ENCODE measurements around the gene GALP. TPM values are rescaled to one million over a fixed set of nuclear protein-coding genes. Genes with fewer than 3 reads are reported as not detected.
"Not testable (repeated sequence)": the region's sequence is repeated elsewhere in the genome, so short reads cannot be mapped to it uniquely, and the experiment has no call there.

Gene GALP
- total RNA-seq, 3 donors from 2014 or later (not counting 1 experiment from before 2014, with no cell fraction given), result not detected

GRCh38 chr19:56193981-56194640, 18.3 kb downstream of the GALP start:
- ATAC-seq (no peak), DNase-seq (no peak)
- no peaks in the 10 kb centered on the region for H3K36me3 ChIP-seq (ENCODE audit: control insufficient read depth, insufficient read depth, low read length)
- H3K4me3 ChIP-seq (ENCODE audit: low read length), result no peak overlapping the region
- WGBS (ENCODE audit: insufficient coverage), result 94% methylated on average over 12 of the region's 12 CpGs
- Mint-ChIP-seq H3K27me3 (ENCODE audit: low read depth in 2 of 2) (no peaks in the 10 kb centered on the region), H3K4me1 (no peaks in the 10 kb centered on the region), H3K4me3 (no peak overlapping the region), H3K9me3 (no peaks in the 10 kb centered on the region), H3K27ac (no peak overlapping the region), H3K36me3 (no peaks in the 10 kb centered on the region)
- H3K4me1 ChIP-seq (ENCODE audit: control insufficient read depth, insufficient read depth, low read length), result no peaks in the 10 kb centered on the region
- intact Hi-C loops (cut with micrococcal nuclease), result no loop called here
- no peaks in the 10 kb centered on the region for H3K27me3 ChIP-seq (ENCODE audit: control insufficient read depth, insufficient read depth, low read length)
- no peak overlapping the region for H3K27ac ChIP-seq (ENCODE audit: low read length)
- TF ChIP-seq, protein P1, sequence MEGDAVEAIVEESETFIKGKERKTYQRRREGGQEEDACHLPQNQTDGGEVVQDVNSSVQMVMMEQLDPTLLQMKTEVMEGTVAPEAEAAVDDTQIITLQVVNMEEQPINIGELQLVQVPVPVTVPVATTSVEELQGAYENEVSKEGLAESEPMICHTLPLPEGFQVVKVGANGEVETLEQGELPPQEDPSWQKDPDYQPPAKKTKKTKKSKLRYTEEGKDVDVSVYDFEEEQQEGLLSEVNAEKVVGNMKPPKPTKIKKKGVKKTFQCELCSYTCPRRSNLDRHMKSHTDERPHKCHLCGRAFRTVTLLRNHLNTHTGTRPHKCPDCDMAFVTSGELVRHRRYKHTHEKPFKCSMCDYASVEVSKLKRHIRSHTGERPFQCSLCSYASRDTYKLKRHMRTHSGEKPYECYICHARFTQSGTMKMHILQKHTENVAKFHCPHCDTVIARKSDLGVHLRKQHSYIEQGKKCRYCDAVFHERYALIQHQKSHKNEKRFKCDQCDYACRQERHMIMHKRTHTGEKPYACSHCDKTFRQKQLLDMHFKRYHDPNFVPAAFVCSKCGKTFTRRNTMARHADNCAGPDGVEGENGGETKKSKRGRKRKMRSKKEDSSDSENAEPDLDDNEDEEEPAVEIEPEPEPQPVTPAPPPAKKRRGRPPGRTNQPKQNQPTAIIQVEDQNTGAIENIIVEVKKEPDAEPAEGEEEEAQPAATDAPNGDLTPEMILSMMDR (IDR thresholded peaks at IDR 0.05), result no peak
- H3K9me3 ChIP-seq (ENCODE audit: control insufficient read depth, insufficient read depth, low read length), result no peaks in the 10 kb centered on the region

DNA sequence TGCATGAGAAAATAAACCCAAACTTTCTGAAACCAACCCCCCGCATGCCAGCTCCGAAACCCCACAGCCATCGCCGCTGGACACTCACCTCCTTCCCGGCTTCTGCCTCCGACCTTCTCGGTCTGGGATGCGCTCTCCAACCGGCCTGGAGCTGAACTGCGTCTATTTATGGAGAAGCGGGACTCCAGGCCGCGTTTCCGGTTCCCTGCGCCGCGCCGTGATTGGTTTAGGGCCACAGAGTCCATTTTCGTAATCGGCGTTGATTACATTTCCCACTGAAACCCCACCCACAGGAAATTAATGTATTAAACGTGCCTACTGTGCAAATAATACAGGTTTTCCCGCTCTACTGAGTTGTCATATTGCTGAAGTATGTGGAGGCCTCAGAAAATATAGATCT, 21.8 kb downstream of the GALP start, which contains the start of gene ZSCAN5B:
TSS of gene ZSCAN5B (minus strand) at position 138 of the 400 bp plus-strand sequence. CDS start 4,731 bp downstream, outside the sequence.
- WGBS (ENCODE audit: insufficient coverage), result 92% methylated on average over 23 of the region's 23 CpGs
- H3K27ac Mint-ChIP-seq; H3K36me3 ChIP-seq (ENCODE audit: control insufficient read depth, insufficient read depth, low read length); H3K27ac ChIP-seq (ENCODE audit: low read length); ATAC-seq; H3K36me3 Mint-ChIP-seq; DNase-seq; H3K4me3 Mint-ChIP-seq; H3K4me1 ChIP-seq (ENCODE audit: control insufficient read depth, insufficient read depth, low read length); H3K4me1 Mint-ChIP-seq; intact Hi-C loops (cut with micrococcal nuclease); H3K27me3 ChIP-seq (ENCODE audit: control insufficient read depth, insufficient read depth, low read length); H3K9me3 ChIP-seq (ENCODE audit: control insufficient read depth, insufficient read depth, low read length); H3K4me3 ChIP-seq (ENCODE audit: low read length); H3K9me3 Mint-ChIP-seq; H3K27me3 Mint-ChIP-seq (ENCODE audit: low read depth in 2 of 2): not testable (repeated sequence)

- Histone ChIP-seq H3K4me3 (ENCODE audit: low read length) (no peak overlapping the region), H3K36me3 (ENCODE audit: control insufficient read depth, insufficient read depth, low read length) (no peaks in the 10 kb centered on the region), H3K9me3 (ENCODE audit: control insufficient read depth, insufficient read depth, low read length) (no peaks in the 10 kb centered on the region), H3K27ac (ENCODE audit: low read length) (no peak overlapping the region), H3K27me3 (ENCODE audit: control insufficient read depth, insufficient read depth, low read length) (no peaks in the 10 kb centered on the region), H3K4me1 (ENCODE audit: control insufficient read depth, insufficient read depth, low read length) (no peaks in the 10 kb centered on the region)
- no peak overlapping the region for H3K4me3 Mint-ChIP-seq
- H3K4me1 Mint-ChIP-seq, result no peaks in the 10 kb centered on the region
- H3K9me3 Mint-ChIP-seq, result no peaks in the 10 kb centered on the region
- H3K36me3 Mint-ChIP-seq, result no peaks in the 10 kb centered on the region
- WGBS (ENCODE audit: insufficient coverage), result 69% methylated on average over 4 of the region's 7 CpGs
- ATAC-seq, result no peak
- TF ChIP-seq, protein P1 (IDR thresholded peaks at IDR 0.05), result no peak
- no peak for DNase-seq
- H3K27ac Mint-ChIP-seq, result no peak overlapping the region
- peaks cover 0 to 9% of the 10 kb centered on the region in 2 donors for H3K27me3 Mint-ChIP-seq (ENCODE audit: low read depth in 2 of 2)
- intact Hi-C loops (cut with micrococcal nuclease), result no loop called here
These were observed 23.9 kb downstream of the GALP start for GRCh38 chr19:56199687-56200086.

DNA sequence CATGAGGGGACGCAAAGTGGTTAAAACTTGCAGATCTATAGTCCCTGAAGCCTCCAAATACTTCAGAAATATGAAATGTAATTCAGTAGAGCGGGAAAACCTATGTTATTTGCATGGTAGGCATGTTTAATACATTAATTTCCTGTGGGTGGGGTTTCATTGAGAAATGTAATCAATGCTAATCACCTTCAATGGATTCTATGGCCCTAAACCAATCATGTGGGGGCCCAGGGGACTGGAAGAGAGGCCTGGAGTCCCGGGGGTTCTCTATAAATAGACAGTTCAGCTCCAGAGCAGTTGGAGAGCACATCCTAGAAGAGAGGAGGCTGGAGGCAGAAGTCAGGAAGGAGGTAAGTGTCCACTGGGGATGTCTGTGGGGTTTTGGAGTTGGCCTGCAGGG, 26.2 kb downstream of the GALP start, which contains the start of gene ZSCAN5C:
TSS of gene ZSCAN5C (plus strand) at position 301 of the 400 bp plus-strand sequence. CDS start 3,641 bp downstream, outside the sequence.
- ATAC-seq, result no peak

DNA sequence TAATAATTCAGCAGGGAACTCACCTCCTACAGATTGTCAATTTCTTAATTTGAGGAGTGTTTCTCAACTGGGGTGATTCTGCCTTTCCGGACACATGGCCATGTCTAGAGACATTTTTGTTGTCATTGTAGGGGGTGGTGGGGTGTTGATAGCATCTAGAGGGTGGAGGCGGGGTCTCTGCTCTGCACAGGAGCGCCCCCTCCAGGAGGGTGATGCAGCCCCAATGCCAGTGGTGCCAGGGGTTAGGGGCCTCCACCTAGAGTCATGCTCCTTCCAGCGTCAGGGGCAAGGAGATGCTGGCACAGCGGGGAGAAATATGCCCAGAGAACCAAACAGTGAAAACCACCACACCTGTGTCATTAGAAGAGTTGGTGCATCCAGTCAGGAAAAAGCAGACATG, 31.8 kb downstream of the GALP start:
- H3K4me1 ChIP-seq (ENCODE audit: control insufficient read depth, insufficient read depth, low read length); H3K36me3 ChIP-seq (ENCODE audit: control insufficient read depth, insufficient read depth, low read length); H3K27me3 Mint-ChIP-seq (ENCODE audit: low read depth in 2 of 2); H3K4me3 Mint-ChIP-seq; DNase-seq; intact Hi-C loops (cut with micrococcal nuclease); ATAC-seq; H3K27ac ChIP-seq (ENCODE audit: low read length); H3K4me3 ChIP-seq (ENCODE audit: low read length); H3K27me3 ChIP-seq (ENCODE audit: control insufficient read depth, insufficient read depth, low read length); H3K36me3 Mint-ChIP-seq; H3K4me1 Mint-ChIP-seq; H3K27ac Mint-ChIP-seq; H3K9me3 ChIP-seq (ENCODE audit: control insufficient read depth, insufficient read depth, low read length); H3K9me3 Mint-ChIP-seq: not testable (repeated sequence)
- 90% methylated on average over 3 of the region's 5 CpGs for WGBS (ENCODE audit: insufficient coverage)

More for the DNA sequence above, 26.2 kb downstream of the GALP start, which contains the start of gene ZSCAN5C:
- H3K36me3 ChIP-seq (ENCODE audit: control insufficient read depth, insufficient read depth, low read length), result no peaks in the 10 kb centered on the region
- intact Hi-C loops (cut with micrococcal nuclease), result no loop called here
- WGBS (ENCODE audit: insufficient coverage), result 79% methylated on average over 2 of the region's 3 CpGs
- DNase-seq, result no peak
- H3K27me3 ChIP-seq (ENCODE audit: control insufficient read depth, insufficient read depth, low read length), result no peaks in the 10 kb centered on the region
- peaks cover 0 to 12% of the 10 kb centered on the region in 2 donors for H3K27me3 Mint-ChIP-seq (ENCODE audit: low read depth in 2 of 2)
- H3K9me3 ChIP-seq (ENCODE audit: control insufficient read depth, insufficient read depth, low read length), result no peaks in the 10 kb centered on the region
- H3K4me3 ChIP-seq (ENCODE audit: low read length), result no peak within 1 kb of the TSS
- no peak within 1 kb of the TSS for H3K4me3 Mint-ChIP-seq
- H3K27ac Mint-ChIP-seq, result no peak within 1 kb of the TSS
- no peaks in the 10 kb centered on the region for H3K4me1 Mint-ChIP-seq
- no peaks in the 10 kb centered on the region for H3K36me3 Mint-ChIP-seq
- TF ChIP-seq, protein P1 (IDR thresholded peaks at IDR 0.05), result no peak
- H3K27ac ChIP-seq (ENCODE audit: low read length), result no peak within 1 kb of the TSS
- no peaks in the 10 kb centered on the region for H3K4me1 ChIP-seq (ENCODE audit: control insufficient read depth, insufficient read depth, low read length)
- no peaks in the 10 kb centered on the region for H3K9me3 Mint-ChIP-seq

Measured in natural killer cell (primary cell).